DOHH2 (cell line): Measurements from ENCODE around the gene TSHZ1.

Experiments used
- EZH2phosphoT487 ChIP-seq: fragments of 200-600 bp; sonication (generic); IDR thresholded peaks from 2 replicates; pipeline ENCODE4 v1.6.1; 2017; ENCODE audit warnings: borderline replicate concordance, mild to moderate bottlenecking, antibody characterized with exemption, low read length, moderate library complexity, mixed read lengths
- TF ChIP-seq, protein P1 (sequence below): fragments of 200-600 bp; sonication (generic); IDR thresholded peaks from one replicate; pipeline ENCODE4 v1.5.1; 2014; ENCODE audit warnings: antibody characterized with exemption, mild to moderate bottlenecking, low read depth, low read length; ENCODE audit not compliant: poor library complexity, severe bottlenecking

GRCh38 chr18:75241705-75242104 is 31.1 kb downstream of the TSHZ1 start:
- TF ChIP-seq, protein P1, sequence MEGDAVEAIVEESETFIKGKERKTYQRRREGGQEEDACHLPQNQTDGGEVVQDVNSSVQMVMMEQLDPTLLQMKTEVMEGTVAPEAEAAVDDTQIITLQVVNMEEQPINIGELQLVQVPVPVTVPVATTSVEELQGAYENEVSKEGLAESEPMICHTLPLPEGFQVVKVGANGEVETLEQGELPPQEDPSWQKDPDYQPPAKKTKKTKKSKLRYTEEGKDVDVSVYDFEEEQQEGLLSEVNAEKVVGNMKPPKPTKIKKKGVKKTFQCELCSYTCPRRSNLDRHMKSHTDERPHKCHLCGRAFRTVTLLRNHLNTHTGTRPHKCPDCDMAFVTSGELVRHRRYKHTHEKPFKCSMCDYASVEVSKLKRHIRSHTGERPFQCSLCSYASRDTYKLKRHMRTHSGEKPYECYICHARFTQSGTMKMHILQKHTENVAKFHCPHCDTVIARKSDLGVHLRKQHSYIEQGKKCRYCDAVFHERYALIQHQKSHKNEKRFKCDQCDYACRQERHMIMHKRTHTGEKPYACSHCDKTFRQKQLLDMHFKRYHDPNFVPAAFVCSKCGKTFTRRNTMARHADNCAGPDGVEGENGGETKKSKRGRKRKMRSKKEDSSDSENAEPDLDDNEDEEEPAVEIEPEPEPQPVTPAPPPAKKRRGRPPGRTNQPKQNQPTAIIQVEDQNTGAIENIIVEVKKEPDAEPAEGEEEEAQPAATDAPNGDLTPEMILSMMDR: no peak
- TF ChIP-seq EZH2phosphoT487: no peak
